Endothelial cell of umbilical vein (primary cell): ENCODE measurements around the gene BMP2K. TPM values are rescaled to one million over a fixed set of nuclear protein-coding genes. Genes with fewer than 3 reads are reported as not detected.
"Not testable (repeated sequence)": the region's sequence is repeated elsewhere in the genome, so short reads cannot be mapped to it uniquely, and the experiment has no call there.

Experiments
- BruUV-seq: library from RNA; stranded (reverse); fragments of 400-500 nt; replicated peaks from 2 replicates; lab custom pipeline; 2021; lab: Mats Ljungman, UMichigan
- CTCF ChIA-PET: fragments of 300-600, 350-600 bp; sonication (Branson Sonifier 250); formaldehyde crosslinking; loops from one replicate; lab custom pipeline; 2021; ENCODE audit warnings: antibody characterized with exemption, inconsistent platforms; lab: Charles Lee
- POLR2A ChIA-PET: fragments of 300-600, 350-600 bp; sonication (Branson Sonifier 250); formaldehyde crosslinking; loops from one replicate; lab custom pipeline; 2021; ENCODE audit warnings: antibody characterized with exemption, inconsistent platforms; lab: Charles Lee
- DNase-seq: peaks from one replicate; pipeline ENCODE4 v3.0.0-alpha.2; 2011; ENCODE audit warnings: low read depth, low spot score
- FAIRE-seq: peaks from 2 replicates; lab custom pipeline; 2011; peaks lifted over from hg19 to GRCh38; lab: Jason Lieb, UNC
- H2AFZ ChIP-seq: 2 replicates; pipeline ENCODE4 v1.6.0; 2012; ENCODE audit warnings: low read depth, low read length, control low read depth, inconsistent platforms
- H3K27ac ChIP-seq: 2 replicates; pipeline ENCODE4 v1.5.1; 2011; ENCODE audit warnings: low read depth, mild to moderate bottlenecking, control low read depth, low read length, moderate library complexity; ENCODE audit not compliant: insufficient read depth
- H3K27me3 ChIP-seq, 2 experiments: 2 replicates each; pipeline versions ENCODE4 v1.6.0 to v1.6.1; 2011; ENCODE audit warnings: low read length in 2 of 2, mixed read lengths in 1 of 2; ENCODE audit not compliant: control insufficient read depth in 2 of 2, insufficient read depth in 2 of 2
- H3K36me3 ChIP-seq, 2 experiments: 2 replicates in 1 of 2; 3 replicates in 1 of 2; pipeline ENCODE4 v1.5.1; 2011; ENCODE audit warnings: low read length in 2 of 2, mild to moderate bottlenecking in 1 of 2, moderate library complexity in 1 of 2; ENCODE audit not compliant: control insufficient read depth in 2 of 2, insufficient read depth in 2 of 2; ENCODE audit errors: extremely low read depth in 1 of 2
- H3K4me1 ChIP-seq: 3 replicates; pipeline ENCODE4 v1.5.1; 2011; ENCODE audit warnings: mild to moderate bottlenecking, low read length; ENCODE audit not compliant: control insufficient read depth, insufficient read depth; ENCODE audit errors: extremely low read depth
- H3K4me2 ChIP-seq: 2 replicates; pipeline ENCODE4 v1.6.1; 2011; ENCODE audit warnings: low read length, control low read depth, mixed read lengths; ENCODE audit not compliant: insufficient read depth
- H3K4me3 ChIP-seq, 3 experiments: fragments of 200-600 bp in 1 of 3; sonication (generic), shearing (Covaris generic) in 1 of 3; replicated peaks in 1 of 3; 2 replicates each; pipeline ENCODE4 v1.5.1; 2011 to 2016; ENCODE audit warnings: control low read depth in 3 of 3, low read length in 3 of 3, mild to moderate bottlenecking in 2 of 3, inconsistent platforms in 1 of 3, low read depth in 1 of 3, moderate library complexity in 1 of 3; ENCODE audit not compliant: insufficient read depth in 1 of 3
- H3K79me2 ChIP-seq: 2 replicates; pipeline ENCODE4 v1.6.0; 2012; ENCODE audit warnings: low read length, inconsistent platforms; ENCODE audit not compliant: control insufficient read depth, insufficient read depth
- H3K9ac ChIP-seq: replicated peaks from 2 replicates; pipeline ENCODE3; 2011; ENCODE audit warnings: low read length, control low read depth; ENCODE audit not compliant: insufficient read depth; ENCODE audit errors: extremely low read depth
- H3K9me1 ChIP-seq: replicated peaks from 3 replicates; pipeline ENCODE4 v1.6.0; 2011; ENCODE audit warnings: mild to moderate bottlenecking, low read length; ENCODE audit not compliant: control insufficient read depth, insufficient read depth; ENCODE audit errors: extremely low read depth
- H3K9me3 ChIP-seq: replicated peaks from 2 replicates; pipeline ENCODE4 v1.5.1; 2012; ENCODE audit warnings: low read length, inconsistent platforms; ENCODE audit not compliant: control insufficient read depth, insufficient read depth
- H4K20me1 ChIP-seq: replicated peaks from 2 replicates; pipeline ENCODE3; 2011; ENCODE audit warnings: mild to moderate bottlenecking, low read length; ENCODE audit not compliant: control insufficient read depth, insufficient read depth; ENCODE audit errors: extremely low read depth
- CTCF ChIP-seq, 2 donors: IDR thresholded peaks; 1 replicate in 1 of 2; 2 replicates in 1 of 2; pipeline ENCODE4 v1.5.1; 2011; ENCODE audit warnings: low read length in 2 of 2, mild to moderate bottlenecking in 2 of 2, moderate library complexity in 2 of 2, control low read depth in 1 of 2, inconsistent platforms in 1 of 2, low read depth in 1 of 2; ENCODE audit not compliant: insufficient read depth in 1 of 2; ENCODE audit errors: extremely low read depth in 1 of 2
- EZH2 ChIP-seq: IDR thresholded peaks from 2 replicates; pipeline ENCODE4 v1.6.1; 2012; ENCODE audit warnings: borderline replicate concordance, low read depth, mild to moderate bottlenecking, moderate library complexity, low read length, inconsistent platforms; ENCODE audit not compliant: severe bottlenecking
- FOS ChIP-seq: IDR thresholded peaks from 2 replicates; pipeline ENCODE4 v1.6.1; 2011; ENCODE audit warnings: mild to moderate bottlenecking, low read length, moderate library complexity, borderline replicate concordance; ENCODE audit not compliant: insufficient read depth
- GATA2 ChIP-seq: IDR thresholded peaks from 2 replicates; pipeline ENCODE4 v1.7.0; 2011; ENCODE audit warnings: low read depth, mild to moderate bottlenecking, moderate library complexity, mixed read lengths, low read length; ENCODE audit not compliant: insufficient read length, insufficient read depth
- JUN ChIP-seq: IDR thresholded peaks from 2 replicates; pipeline ENCODE4 v1.6.1; 2011; ENCODE audit warnings: borderline replicate concordance, low read depth; ENCODE audit not compliant: insufficient read length, insufficient read depth
- MAX ChIP-seq: IDR thresholded peaks from 2 replicates; pipeline ENCODE4 v1.6.1; 2011; ENCODE audit not compliant: insufficient read depth, insufficient read length
- POLR2A ChIP-seq: IDR thresholded peaks from 2 replicates; pipeline ENCODE4 v1.6.1; 2012; ENCODE audit warnings: low read depth, mild to moderate bottlenecking, control low read depth, low read length
- dilution Hi-C: fragments of 300-500 bp; cut with MboI; formaldehyde crosslinking; loops from one replicate; pipeline ENCODE4 v1.15.0; 2019; ENCODE audit warnings: low sequenced_read_pairs; ENCODE audit not compliant: extremely low pct_ligation_motif_present
- intact Hi-C: fragments of 100-400 bp; cut with micrococcal nuclease; formaldehyde crosslinking; loops from one replicate; pipeline ENCODE4 v1.10.0; 2022
- polyA plus RNA-seq, 4 experiments: library from polyadenylated mRNA; depleted of rRNA in 3 of 4; stranded (reverse) in 3 of 4; unstranded in 1 of 4; fragments of >200 nt; gene quantifications; 2 replicates each; pipeline versions ENCODE4 v1.2.1 to v1.2.3, GENCODE V29; 2011 to 2012; ENCODE audit warnings: missing spikeins in 1 of 4
- total RNA-seq: library from RNA; stranded (reverse); gene quantifications from 2 replicates; pipeline ENCODE4 v1.2.3, GENCODE V29; 2021

The BMP2K gene
- total and polyA plus RNA-seq, 2 donors (not counting 3 experiments of a cell fraction or from before 2014, with no cell fraction given): 16.1 to 37.9 TPM

DNA sequence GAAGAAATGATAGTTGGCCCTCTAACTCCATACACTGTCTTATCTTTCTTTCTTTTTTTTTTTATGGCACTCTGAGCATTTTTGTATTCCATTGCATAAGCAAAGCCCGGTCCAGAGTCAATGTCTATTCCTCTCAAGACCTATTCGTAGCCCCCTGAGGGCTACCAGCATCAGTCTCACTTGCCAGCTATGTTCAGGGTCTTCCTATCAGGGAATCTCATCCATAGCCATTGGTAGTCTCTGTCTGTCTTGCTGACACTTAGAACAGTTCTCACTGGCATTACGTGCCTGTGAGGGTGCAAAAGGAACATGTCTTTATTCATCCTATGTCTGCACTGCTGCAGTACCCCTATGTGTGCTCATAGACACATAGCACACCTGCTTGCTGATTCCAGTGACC, 51.0 kb downstream of the BMP2K start:
- no peaks in the 10 kb centered on the region for H3K4me1 ChIP-seq
- CTCF ChIA-PET: no interaction called here
- BruUV-seq: no TSS peak
- dilution Hi-C loops (no loop called here), intact Hi-C loops (no loop called here)
- no peak overlapping the region for H3K27ac ChIP-seq
- H3K4me3 ChIP-seq: no peak overlapping the region
- no peaks in the 10 kb centered on the region for H3K9me3 ChIP-seq
- H2AFZ ChIP-seq: no peak overlapping the region
- FAIRE-seq (no peak), DNase-seq (no peak)
- H3K36me3 ChIP-seq: peaks cover 5 to 12% of the 10 kb centered on the region in 2 experiments
- no peak overlapping the region for H3K4me2 ChIP-seq
- H3K9me1 ChIP-seq: no peaks in the 10 kb centered on the region
- H3K79me2 ChIP-seq: peaks cover 21% of the 10 kb centered on the region
- no peak overlapping the region for H3K9ac ChIP-seq
- TF ChIP-seq EZH2 (no peak), JUN (no peak), GATA2 (no peak), CTCF (IDR thresholded peaks at IDR 0.05; ENCODE audit: extremely low read depth in 1 of 2, insufficient read depth in 1 of 2, low read depth in 1 of 2, low read length in 2 of 2) (no peak), MAX (no peak)
- POLR2A ChIA-PET: no interaction called here
- H3K27me3 ChIP-seq: no peaks in the 10 kb centered on the region
- no peaks in the 10 kb centered on the region for H4K20me1 ChIP-seq

- Histone ChIP-seq H3K4me3 (no peak overlapping the region), H2AFZ (no peak overlapping the region), H3K4me2 (no peak overlapping the region), H3K27ac (no peak overlapping the region), H3K9ac (no peak overlapping the region), H3K36me3 (peaks cover 7 to 12% of the 10 kb centered on the region in 2 experiments), H3K79me2 (peaks cover 7% of the 10 kb centered on the region), H3K4me1 (no peaks in the 10 kb centered on the region), H3K9me3 (no peaks in the 10 kb centered on the region), H3K27me3 (no peaks in the 10 kb centered on the region), H3K9me1 (no peaks in the 10 kb centered on the region), H4K20me1 (no peaks in the 10 kb centered on the region)
- DNase-seq: no peak
- FAIRE-seq: no peak
- intact Hi-C loops: no loop called here
- no TSS peak for BruUV-seq
- dilution Hi-C loops: no loop called here
- CTCF ChIA-PET: interaction anchor here (1.0 to 1.8 kb wide), 3 partner anchors 19 to 184 kb away, joined by 3 to 5 read pairs (median 3); no protein-coding TSS in a partner anchor
- TF ChIP-seq POLR2A (no peak), FOS (peak; percentile 19)
- POLR2A ChIA-PET: no interaction called here
These were observed 53.1 kb downstream of the BMP2K start for GRCh38 chr4:78829296-78829695.

DNA sequence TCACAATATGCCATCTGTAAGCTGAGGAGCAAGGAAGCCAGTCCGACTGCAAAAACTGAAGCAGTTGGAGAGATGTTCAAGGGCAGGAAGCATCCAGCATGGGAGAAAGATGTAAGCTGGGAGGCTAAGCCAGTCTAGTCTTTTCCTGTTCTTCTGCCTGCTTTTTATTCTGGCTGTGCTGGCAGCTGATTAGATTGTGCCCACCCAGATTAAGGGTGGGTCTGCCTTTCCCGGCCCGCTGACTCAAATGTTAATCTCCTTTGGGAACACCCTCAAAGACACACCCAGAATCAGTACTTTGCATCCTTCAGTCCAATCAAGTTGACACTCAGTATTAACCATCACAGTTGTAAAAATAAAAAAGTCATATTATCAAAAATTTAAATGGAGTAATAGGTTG, 63.5 kb downstream of the BMP2K start:
- H3K27me3 ChIP-seq, H3K4me1 ChIP-seq, BruUV-seq, H3K36me3 ChIP-seq, DNase-seq, H3K9me1 ChIP-seq, dilution Hi-C loops, POLR2A ChIA-PET, H3K27ac ChIP-seq, FAIRE-seq, H3K4me2 ChIP-seq, H2AFZ ChIP-seq, H3K9ac ChIP-seq, H3K9me3 ChIP-seq, H3K4me3 ChIP-seq, H4K20me1 ChIP-seq, intact Hi-C loops, H3K79me2 ChIP-seq: not testable (repeated sequence)
- CTCF ChIA-PET: interaction anchor here (1.3 to 1.6 kb wide), 3 partner anchors 11 to 15 kb away, joined by 3 to 5 read pairs (median 4); no protein-coding TSS in a partner anchor
